K562 (cell line): Measurements from ENCODE around the gene CLEC3B. TPM values are rescaled to one million over a fixed set of nuclear protein-coding genes. Genes with fewer than 3 reads are reported as not detected.

Experiments used
- BRD9 ChIP-seq: fragments of 450-650 bp; IDR thresholded peaks from 2 replicates; pipeline ENCODE4 v1.6.1; 2018; ENCODE audit warnings: low read depth; ENCODE audit not compliant: partially characterized antibody
- DIDO1 ChIP-seq: fragments of 450-650 bp; IDR thresholded peaks from 2 replicates; pipeline ENCODE4 v1.6.1; 2016; ENCODE audit warnings: low read depth, missing biosample characterization, missing genetic modification characterization
- EHMT2 ChIP-seq: fragments of 450-650 bp; IDR thresholded peaks from 2 replicates; pipeline ENCODE4 v1.6.1; 2018; ENCODE audit warnings: antibody characterized with exemption
- FUS ChIP-seq: fragments of 200-400 bp; formaldehyde crosslinking; optimal IDR thresholded peaks from 2 replicates; pipeline ENCODE3; 2017; ENCODE audit warnings: low read depth, low read length
- MECOM ChIP-seq: fragments of 250-450 bp; sonication (Bioruptor Pico); IDR thresholded peaks from 2 replicates; pipeline ENCODE4 v1.8.0; 2022; ENCODE audit warnings: inconsistent platforms
- MEF2D ChIP-seq: conservative IDR thresholded peaks from 2 replicates; pipeline ENCODE4 v1.6.1; 2016; ENCODE audit warnings: low read depth, missing genetic modification characterization, missing compliant biosample characterization
- NR2C1 ChIP-seq, 2 experiments: fragments of 450-650 bp; IDR thresholded peaks; 2 replicates each; pipeline ENCODE4 v1.6.1; 2017; ENCODE audit warnings: mild to moderate bottlenecking in 2 of 2, antibody characterized with exemption in 1 of 2, inconsistent platforms in 1 of 2, missing compliant biosample characterization in 1 of 2, missing genetic modification characterization in 1 of 2
- OTX1 ChIP-seq: fragments of 450-650 bp; formaldehyde crosslinking; IDR thresholded peaks from 2 replicates; pipeline ENCODE4 v1.4.0; 2022; ENCODE audit warnings: mild to moderate bottlenecking
- PRMT5 ChIP-seq: sonication (generic); formaldehyde crosslinking; IDR thresholded peaks from 2 replicates; pipeline ENCODE4 v1.5.0; 2020; ENCODE audit warnings: missing genetic modification reagents
- THRAP3 ChIP-seq: fragments of 450-650 bp; IDR thresholded peaks from 2 replicates; pipeline ENCODE4 v1.6.1; 2016; ENCODE audit warnings: mild to moderate bottlenecking, inconsistent platforms, borderline replicate concordance
- ZKSCAN3 ChIP-seq: fragments of 250-450 bp; sonication (Bioruptor Pico); IDR thresholded peaks from 2 replicates; pipeline ENCODE4 v1.4.0; 2020
- polyA plus RNA-seq, 8 experiments: library from polyadenylated mRNA; depleted of rRNA in 4 of 8; stranded (reverse) in 5 of 8; unstranded in 3 of 8; fragments of >200 nt; fragmentation: Nextera tagmentation in 2 of 8; fragmentation: Illumina TruSeq in 1 of 8; extraction: Ambion mirVana in 2 of 8; extraction: Trizol in 1 of 8; gene quantifications; 2 replicates each; pipeline versions ENCODE4 v1.2.1 to v1.2.3, GENCODE V29; 2011 to 2014; ENCODE audit warnings: inconsistent platforms in 1 of 8, missing spikeins in 1 of 8
- total RNA-seq, 7 experiments: library from RNA; depleted of rRNA in 6 of 7; stranded (reverse); fragments of >200 nt in 6 of 7; fragmentation: Illumina TruSeq in 2 of 7; extraction: Trizol in 2 of 7; gene quantifications; 2 replicates each; pipeline versions ENCODE4 v1.2.1 to v1.2.3, GENCODE V29; 2011 to 2021; ENCODE audit warnings: low replicate concordance in 1 of 7
- TF ChIP-seq, protein P1 (sequence below): fragments of 450-650 bp; IDR thresholded peaks from 2 replicates; pipeline ENCODE4 v1.6.1; 2018; ENCODE audit not compliant: partially characterized antibody
- TF ChIP-seq, protein P2 (sequence below), 2 experiments: IDR thresholded peaks in 1 of 2; conservative IDR thresholded peaks in 1 of 2; 2 replicates each; pipeline ENCODE4 v1.6.1; 2016; ENCODE audit warnings: low read depth in 2 of 2, mild to moderate bottlenecking in 1 of 2, missing compliant biosample characterization in 1 of 2, missing genetic modification characterization in 1 of 2, moderate library complexity in 1 of 2
- TF ChIP-seq, protein P3 (sequence below): fragments of 150-350 bp; conservative IDR thresholded peaks from 2 replicates; pipeline ENCODE4 v1.6.1; 2014; ENCODE audit warnings: low read length
- TF ChIP-seq, protein P4 (sequence below): sonication (generic); IDR thresholded peaks from 2 replicates; pipeline ENCODE4 v1.6.1; 2016
- TF ChIP-seq, protein P5 (sequence below): fragments of 250-450 bp; sonication (Bioruptor Pico); IDR thresholded peaks from 2 replicates; pipeline ENCODE4 v1.9.0; 2021; ENCODE audit warnings: mild to moderate bottlenecking

CLEC3B gene
- total and polyA plus RNA-seq, 9 of the 15 experiments (the other 6 are each of a cell fraction or from before 2014, with no cell fraction given) = not detected

DNA sequence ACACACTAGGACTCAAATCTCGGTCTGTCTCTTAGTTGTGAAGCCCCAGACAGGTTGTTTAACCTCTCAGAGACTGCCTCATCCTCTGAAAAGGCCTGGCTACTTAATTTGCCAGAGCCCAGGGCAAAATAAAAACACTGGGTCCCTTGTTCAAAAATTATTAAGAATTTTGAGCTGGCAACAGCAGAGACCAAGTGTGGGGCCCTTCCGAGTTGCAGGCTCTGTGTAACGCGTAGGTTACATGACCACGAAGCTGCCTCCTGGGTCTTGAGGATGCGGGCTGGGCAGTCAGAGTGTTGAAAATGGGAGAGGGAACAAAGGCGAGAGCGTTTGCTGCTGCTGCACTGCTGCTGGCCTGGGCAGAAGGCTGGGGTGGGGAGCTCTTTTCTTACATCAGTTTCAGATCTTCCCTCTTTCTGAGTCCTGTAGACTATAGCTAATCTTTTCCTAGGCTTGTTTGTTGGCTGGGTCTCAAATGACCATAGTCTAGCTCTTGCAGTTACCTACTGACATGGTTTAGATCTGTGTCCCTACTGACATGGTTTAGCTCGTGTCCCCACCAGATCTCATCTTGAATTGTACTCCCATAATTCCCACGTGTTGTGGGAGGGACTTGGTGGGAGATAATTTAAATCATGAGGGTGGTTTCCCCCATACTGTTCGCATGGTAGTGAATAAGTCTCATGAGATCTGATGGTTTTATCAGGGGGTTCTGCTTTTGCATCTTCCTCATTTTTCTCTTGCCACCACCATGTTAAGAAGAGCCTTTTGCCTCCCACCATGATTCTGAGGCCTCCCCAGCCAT is 49.9 kb downstream of the CLEC3B start (continued):
- TF ChIP-seq ZKSCAN3 (CRISPR knock-in tag) (no peak), NR2C1 (IDR thresholded peaks at IDR 0.05) (no peak), NR2C1 (tag; IDR thresholded peaks at IDR 0.05) (peak; percentile 57; the same call in 1 of the 2 replicates), FUS (no peak), EHMT2 (0 out of 2 replicates have a peak, but pooled peaks have one; percentile 39), THRAP3 (no peak), PRMT5 (CRISPR knock-in tag) (no peak), MECOM (no peak), BRD9 (no peak), OTX1 (CRISPR knock-in tag) (no peak), MEF2D (tag) (peak; percentile 78), DIDO1 (tag) (peak; percentile 40; the same call in 1 of the 2 replicates)
- TF ChIP-seq, protein P1, sequence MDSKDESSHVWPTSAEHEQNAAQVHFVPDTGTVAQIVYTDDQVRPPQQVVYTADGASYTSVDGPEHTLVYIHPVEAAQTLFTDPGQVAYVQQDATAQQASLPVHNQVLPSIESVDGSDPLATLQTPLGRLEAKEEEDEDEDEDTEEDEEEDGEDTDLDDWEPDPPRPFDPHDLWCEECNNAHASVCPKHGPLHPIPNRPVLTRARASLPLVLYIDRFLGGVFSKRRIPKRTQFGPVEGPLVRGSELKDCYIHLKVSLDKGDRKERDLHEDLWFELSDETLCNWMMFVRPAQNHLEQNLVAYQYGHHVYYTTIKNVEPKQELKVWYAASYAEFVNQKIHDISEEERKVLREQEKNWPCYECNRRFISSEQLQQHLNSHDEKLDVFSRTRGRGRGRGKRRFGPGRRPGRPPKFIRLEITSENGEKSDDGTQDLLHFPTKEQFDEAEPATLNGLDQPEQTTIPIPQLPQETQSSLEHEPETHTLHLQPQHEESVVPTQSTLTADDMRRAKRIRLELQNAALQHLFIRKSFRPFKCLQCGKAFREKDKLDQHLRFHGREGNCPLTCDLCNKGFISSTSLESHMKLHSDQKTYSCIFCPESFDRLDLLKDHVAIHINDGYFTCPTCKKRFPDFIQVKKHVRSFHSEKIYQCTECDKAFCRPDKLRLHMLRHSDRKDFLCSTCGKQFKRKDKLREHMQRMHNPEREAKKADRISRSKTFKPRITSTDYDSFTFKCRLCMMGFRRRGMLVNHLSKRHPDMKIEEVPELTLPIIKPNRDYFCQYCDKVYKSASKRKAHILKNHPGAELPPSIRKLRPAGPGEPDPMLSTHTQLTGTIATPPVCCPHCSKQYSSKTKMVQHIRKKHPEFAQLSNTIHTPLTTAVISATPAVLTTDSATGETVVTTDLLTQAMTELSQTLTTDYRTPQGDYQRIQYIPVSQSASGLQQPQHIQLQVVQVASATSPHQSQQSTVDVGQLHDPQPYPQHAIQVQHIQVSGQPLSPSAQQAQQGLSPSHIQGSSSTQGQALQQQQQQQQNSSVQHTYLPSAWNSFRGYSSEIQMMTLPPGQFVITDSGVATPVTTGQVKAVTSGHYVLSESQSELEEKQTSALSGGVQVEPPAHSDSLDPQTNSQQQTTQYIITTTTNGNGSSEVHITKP = peak; percentile 67
- TF ChIP-seq, protein P2, sequence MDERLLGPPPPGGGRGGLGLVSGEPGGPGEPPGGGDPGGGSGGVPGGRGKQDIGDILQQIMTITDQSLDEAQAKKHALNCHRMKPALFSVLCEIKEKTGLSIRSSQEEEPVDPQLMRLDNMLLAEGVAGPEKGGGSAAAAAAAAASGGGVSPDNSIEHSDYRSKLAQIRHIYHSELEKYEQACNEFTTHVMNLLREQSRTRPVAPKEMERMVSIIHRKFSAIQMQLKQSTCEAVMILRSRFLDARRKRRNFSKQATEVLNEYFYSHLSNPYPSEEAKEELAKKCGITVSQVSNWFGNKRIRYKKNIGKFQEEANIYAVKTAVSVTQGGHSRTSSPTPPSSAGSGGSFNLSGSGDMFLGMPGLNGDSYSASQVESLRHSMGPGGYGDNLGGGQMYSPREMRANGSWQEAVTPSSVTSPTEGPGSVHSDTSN (CRISPR knock-in tag; IDR thresholded peaks at IDR 0.05; ENCODE audit: low read depth) = no peak
- TF ChIP-seq, protein P2 (tag; conservative IDR thresholded peaks at IDR 0.05; ENCODE audit: low read depth) = 0 out of 2 replicates have a peak, but pooled peaks have one; percentile 6
- TF ChIP-seq, protein P3, sequence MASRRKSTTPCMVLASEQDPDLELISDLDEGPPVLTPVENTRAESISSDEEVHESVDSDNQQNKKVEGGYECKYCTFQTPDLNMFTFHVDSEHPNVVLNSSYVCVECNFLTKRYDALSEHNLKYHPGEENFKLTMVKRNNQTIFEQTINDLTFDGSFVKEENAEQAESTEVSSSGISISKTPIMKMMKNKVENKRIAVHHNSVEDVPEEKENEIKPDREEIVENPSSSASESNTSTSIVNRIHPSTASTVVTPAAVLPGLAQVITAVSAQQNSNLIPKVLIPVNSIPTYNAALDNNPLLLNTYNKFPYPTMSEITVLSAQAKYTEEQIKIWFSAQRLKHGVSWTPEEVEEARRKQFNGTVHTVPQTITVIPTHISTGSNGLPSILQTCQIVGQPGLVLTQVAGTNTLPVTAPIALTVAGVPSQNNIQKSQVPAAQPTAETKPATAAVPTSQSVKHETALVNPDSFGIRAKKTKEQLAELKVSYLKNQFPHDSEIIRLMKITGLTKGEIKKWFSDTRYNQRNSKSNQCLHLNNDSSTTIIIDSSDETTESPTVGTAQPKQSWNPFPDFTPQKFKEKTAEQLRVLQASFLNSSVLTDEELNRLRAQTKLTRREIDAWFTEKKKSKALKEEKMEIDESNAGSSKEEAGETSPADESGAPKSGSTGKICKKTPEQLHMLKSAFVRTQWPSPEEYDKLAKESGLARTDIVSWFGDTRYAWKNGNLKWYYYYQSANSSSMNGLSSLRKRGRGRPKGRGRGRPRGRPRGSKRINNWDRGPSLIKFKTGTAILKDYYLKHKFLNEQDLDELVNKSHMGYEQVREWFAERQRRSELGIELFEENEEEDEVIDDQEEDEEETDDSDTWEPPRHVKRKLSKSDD = 0 out of 2 replicates have a peak, but pooled peaks have one; percentile 40
- TF ChIP-seq, protein P4, sequence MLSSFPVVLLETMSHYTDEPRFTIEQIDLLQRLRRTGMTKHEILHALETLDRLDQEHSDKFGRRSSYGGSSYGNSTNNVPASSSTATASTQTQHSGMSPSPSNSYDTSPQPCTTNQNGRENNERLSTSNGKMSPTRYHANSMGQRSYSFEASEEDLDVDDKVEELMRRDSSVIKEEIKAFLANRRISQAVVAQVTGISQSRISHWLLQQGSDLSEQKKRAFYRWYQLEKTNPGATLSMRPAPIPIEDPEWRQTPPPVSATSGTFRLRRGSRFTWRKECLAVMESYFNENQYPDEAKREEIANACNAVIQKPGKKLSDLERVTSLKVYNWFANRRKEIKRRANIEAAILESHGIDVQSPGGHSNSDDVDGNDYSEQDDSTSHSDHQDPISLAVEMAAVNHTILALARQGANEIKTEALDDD = 0 out of 2 replicates have a peak, but pooled peaks have one; percentile 42
- TF ChIP-seq, protein P5, sequence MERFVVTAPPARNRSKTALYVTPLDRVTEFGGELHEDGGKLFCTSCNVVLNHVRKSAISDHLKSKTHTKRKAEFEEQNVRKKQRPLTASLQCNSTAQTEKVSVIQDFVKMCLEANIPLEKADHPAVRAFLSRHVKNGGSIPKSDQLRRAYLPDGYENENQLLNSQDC (CRISPR knock-in tag) = no peak
